NCI-H187 (cell line): ENCODE measurements around the gene RRP1B.
"Not testable (repeated sequence)": the region's sequence is repeated elsewhere in the genome, so short reads cannot be mapped to it uniquely, and the experiment has no call there.

Experiments
- DNase-seq, 2 experiments: peaks; one replicate each; lab custom pipeline; 2025; lab: John Stamatoyannopoulos, UW

RRP1B gene

GRCh38 chr21:43659136-43660000 is at the start of gene RRP1B, which contains the start of gene HSF2BP:
TSS of gene RRP1B (plus strand) at chr21:43659560. CDS start at chr21:43659665, 105 bp downstream.
TSS of gene HSF2BP (minus strand) at chr21:43659488. CDS start at chr21:43658096, 1,392 bp downstream.
- peak; percentile 66 to 87 for DNase-seq

- DNase-seq: no peak
Measured at GRCh38 chr21:43611598-43612369, 47.6 kb upstream of the RRP1B start.

- DNase-seq: no peak
Measured at GRCh38 chr21:43613755-43614638, 45.4 kb upstream of the RRP1B start.

- DNase-seq: no peak
Measured at GRCh38 chr21:43614839-43615238, 44.5 kb upstream of the RRP1B start.

- not testable (repeated sequence) for DNase-seq
Measured at GRCh38 chr21:43616861-43617260, 42.5 kb upstream of the RRP1B start.

GRCh38 chr21:43618940-43619339 is 40.4 kb upstream of the RRP1B start:
- DNase-seq: no peak

GRCh38 chr21:43619344-43619743 is 40.0 kb upstream of the RRP1B start:
- DNase-seq: no peak

GRCh38 chr21:43619856-43620255 is 39.5 kb upstream of the RRP1B start:
- DNase-seq: no peak

- no peak for DNase-seq
Measured at GRCh38 chr21:43622796-43623195, 36.6 kb upstream of the RRP1B start.

- DNase-seq: no peak
Measured at GRCh38 chr21:43623588-43623987, 35.8 kb upstream of the RRP1B start.

GRCh38 chr21:43624339-43624738 is 35.0 kb upstream of the RRP1B start:
- DNase-seq: no peak

GRCh38 chr21:43626390-43626789 is 33.0 kb upstream of the RRP1B start:
- no peak for DNase-seq

GRCh38 chr21:43627527-43627926 is 31.8 kb upstream of the RRP1B start:
- DNase-seq: no peak

- DNase-seq: no peak
Measured at GRCh38 chr21:43631411-43632107, 27.8 kb upstream of the RRP1B start.

- DNase-seq: no peak
Measured at GRCh38 chr21:43632373-43632905, 26.9 kb upstream of the RRP1B start.

- DNase-seq: no peak
Measured at GRCh38 chr21:43634618-43635017, 24.7 kb upstream of the RRP1B start.

GRCh38 chr21:43635436-43635835 is 23.9 kb upstream of the RRP1B start:
- DNase-seq: no peak

- DNase-seq: no peak
Measured at GRCh38 chr21:43637530-43638158, 21.7 kb upstream of the RRP1B start.

- no peak for DNase-seq
Measured at GRCh38 chr21:43639470-43640353, 19.6 kb upstream of the RRP1B start.

- no peak for DNase-seq
Measured at GRCh38 chr21:43640400-43640799, 19.0 kb upstream of the RRP1B start.
